Subcutaneous abdominal adipose tissue (tissue), 5 donors: ENCODE data around the gene NLRC5.

Experiments
- H3K27ac ChIP-seq: one replicate; pipeline ENCODE4 v1.7.0; 2013; ENCODE audit warnings: low read depth, mild to moderate bottlenecking, inconsistent platforms, low read length, moderate library complexity
- H3K27me3 ChIP-seq, 5 donors: one replicate each; pipeline ENCODE4 v1.7.0; 2013; ENCODE audit warnings: low read length in 5 of 5, inconsistent platforms in 1 of 5; ENCODE audit not compliant: control insufficient read depth in 5 of 5, insufficient read depth in 4 of 5
- H3K36me3 ChIP-seq, 5 donors: one replicate each; pipeline ENCODE4 v1.7.0; 2013; ENCODE audit warnings: low read length in 5 of 5; ENCODE audit not compliant: control insufficient read depth in 5 of 5, insufficient read depth in 5 of 5
- H3K4me1 ChIP-seq, 5 donors: one replicate each; pipeline ENCODE4 v1.7.0; 2013; ENCODE audit warnings: low read length in 5 of 5, mild to moderate bottlenecking in 3 of 5, moderate library complexity in 1 of 5; ENCODE audit not compliant: control insufficient read depth in 5 of 5, insufficient read depth in 5 of 5
- H3K4me3 ChIP-seq, 5 donors: one replicate each; pipeline ENCODE4 v1.7.0; 2013; ENCODE audit warnings: low read length in 5 of 5, low read depth in 1 of 5
- H3K9ac ChIP-seq, 5 donors: one replicate each; pipeline ENCODE4 v1.7.0; 2013; ENCODE audit warnings: low read length in 5 of 5, mild to moderate bottlenecking in 4 of 5, moderate library complexity in 3 of 5
- H3K9me3 ChIP-seq, 5 donors: one replicate each; pipeline ENCODE4 v1.7.0; 2013; ENCODE audit warnings: low read length in 5 of 5; ENCODE audit not compliant: control insufficient read depth in 5 of 5
- donor health status: healthy.
- donor health status: healthy.
- donor health status: healthy.
- donor health status: healthy.
- donor health status: healthy.

Gene NLRC5

DNA sequence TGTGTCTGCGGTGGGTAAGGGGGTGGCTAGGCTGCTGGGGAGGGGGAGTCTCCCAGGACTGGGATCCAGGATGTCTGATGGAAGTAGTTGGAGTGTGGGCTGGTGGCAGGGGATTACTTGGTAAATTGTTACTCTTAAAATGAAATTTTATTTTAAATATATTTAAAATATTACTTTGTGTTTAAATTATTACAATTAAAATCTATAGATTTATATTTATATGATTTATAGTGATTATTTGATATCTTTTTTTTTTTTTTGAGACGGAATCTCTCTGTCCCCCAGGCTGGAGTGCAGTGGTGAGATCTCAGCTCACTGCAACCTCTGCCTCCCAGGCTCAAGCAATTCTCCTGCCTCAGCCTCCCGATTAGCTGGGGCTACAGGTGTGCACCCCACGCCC lies 121.6 kb downstream of the NLRC5 start:
- no peak overlapping the region for H3K9ac ChIP-seq
- no peak overlapping the region for H3K27ac ChIP-seq
- peaks cover 0 to 27% (median 9%) of the 10 kb centered on the region in 5 donors for H3K4me1 ChIP-seq
- no peaks in the 10 kb centered on the region for H3K9me3 ChIP-seq
- H3K36me3 ChIP-seq: peaks cover 0 to 30% (median 27%) of the 10 kb centered on the region in 5 donors
- no peaks in the 10 kb centered on the region for H3K27me3 ChIP-seq
- H3K4me3 ChIP-seq: no peak overlapping the region

DNA sequence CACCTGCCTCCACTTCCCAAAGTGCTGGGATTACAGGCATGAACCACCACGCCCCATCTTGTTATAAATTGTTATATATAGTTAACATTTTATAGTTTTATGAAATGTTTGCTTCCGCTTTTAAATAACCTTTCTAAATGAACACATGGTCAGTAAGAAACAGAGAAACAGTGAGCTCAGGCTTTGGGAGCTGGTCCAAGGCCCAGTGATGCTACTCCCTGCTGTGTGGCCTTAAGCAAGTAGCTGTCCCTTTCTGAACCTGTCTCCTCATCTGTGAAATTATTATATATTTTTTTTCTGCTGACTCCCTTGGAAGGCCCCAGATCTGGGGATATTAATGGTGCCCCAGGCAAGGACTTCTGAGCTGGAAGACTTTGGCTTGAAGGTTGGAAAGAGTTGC lies 122.1 kb downstream of the NLRC5 start:
- peaks cover 0 to 29% (median 10%) of the 10 kb centered on the region in 5 donors for H3K4me1 ChIP-seq
- no peaks in the 10 kb centered on the region for H3K27me3 ChIP-seq
- H3K4me3 ChIP-seq: no peak overlapping the region
- peaks cover 0 to 35% (median 32%) of the 10 kb centered on the region in 5 donors for H3K36me3 ChIP-seq
- no peak overlapping the region for H3K9ac ChIP-seq
- H3K27ac ChIP-seq: no peak overlapping the region
- no peaks in the 10 kb centered on the region for H3K9me3 ChIP-seq

DNA sequence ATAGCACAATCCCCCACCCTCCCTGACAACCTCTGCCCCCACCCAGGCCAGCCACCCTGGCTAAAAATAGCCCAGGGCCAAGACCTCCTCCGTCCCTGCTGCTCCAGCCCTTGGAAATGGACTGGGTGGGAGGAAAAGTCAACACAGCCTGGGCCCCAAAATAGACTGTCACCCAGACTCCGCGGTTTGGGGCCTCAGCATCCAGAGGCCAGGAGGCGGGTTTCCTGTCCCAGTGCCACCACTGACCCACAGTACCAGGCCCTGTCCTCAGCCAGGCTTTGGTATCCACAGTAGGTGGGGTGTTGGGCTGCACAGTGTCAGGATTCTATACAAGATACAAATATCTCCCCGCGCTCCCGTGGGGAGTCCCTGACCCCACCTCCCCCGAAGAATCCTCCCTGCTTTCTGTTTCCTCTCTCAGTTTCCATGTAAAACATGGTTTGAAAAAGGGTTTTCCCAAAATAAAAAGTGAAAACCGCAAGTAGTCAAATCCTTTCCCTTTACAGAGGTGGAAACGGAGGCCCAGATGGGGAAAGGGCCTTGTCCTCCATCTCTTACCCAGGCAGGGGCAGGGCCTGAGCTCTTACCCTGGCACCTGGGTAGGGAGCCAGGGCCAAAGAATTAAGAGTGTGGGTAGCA lies 123.2 kb downstream of the NLRC5 start:
- no peak overlapping the region for H3K9ac ChIP-seq

DNA sequence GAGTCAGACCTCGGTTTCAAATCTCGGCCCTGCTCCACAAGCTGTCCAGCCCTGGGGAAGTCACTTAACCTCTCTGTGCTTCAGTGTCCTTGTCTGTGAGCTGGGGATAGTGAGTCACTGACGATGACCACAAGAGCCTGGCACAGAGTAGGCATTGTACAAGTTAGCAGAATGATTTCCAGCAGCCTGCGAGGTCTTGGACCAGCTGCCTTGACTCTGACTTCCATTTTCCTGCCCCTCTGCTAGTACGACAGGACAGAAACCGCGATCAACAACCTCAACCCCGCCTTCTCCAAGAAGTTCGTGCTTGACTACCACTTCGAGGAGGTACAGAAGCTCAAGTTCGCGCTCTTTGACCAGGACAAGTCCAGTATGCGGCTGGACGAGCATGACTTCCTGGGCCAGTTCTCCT lies 123.7 kb downstream of the NLRC5 start:
- Histone ChIP-seq H3K27ac (no peak overlapping the region), H3K36me3 (peaks cover 0 to 50% (median 48%) of the 10 kb centered on the region in 5 donors), H3K27me3 (no peaks in the 10 kb centered on the region), H3K9ac (no peak overlapping the region), H3K4me3 (no peak overlapping the region), H3K4me1 (peaks cover 0 to 20% (median 5%) of the 10 kb centered on the region in 5 donors), H3K9me3 (no peaks in the 10 kb centered on the region)

More for the DNA sequence above, 123.2 kb downstream of the NLRC5 start:
- H3K36me3 ChIP-seq: peaks cover 0 to 46% (median 43%) of the 10 kb centered on the region in 5 donors
- H3K4me3 ChIP-seq: no peak overlapping the region
- H3K4me1 ChIP-seq: peaks cover 0 to 20% (median 5%) of the 10 kb centered on the region in 5 donors
- H3K27me3 ChIP-seq: no peaks in the 10 kb centered on the region
- H3K27ac ChIP-seq: no peak overlapping the region
- no peaks in the 10 kb centered on the region for H3K9me3 ChIP-seq

DNA sequence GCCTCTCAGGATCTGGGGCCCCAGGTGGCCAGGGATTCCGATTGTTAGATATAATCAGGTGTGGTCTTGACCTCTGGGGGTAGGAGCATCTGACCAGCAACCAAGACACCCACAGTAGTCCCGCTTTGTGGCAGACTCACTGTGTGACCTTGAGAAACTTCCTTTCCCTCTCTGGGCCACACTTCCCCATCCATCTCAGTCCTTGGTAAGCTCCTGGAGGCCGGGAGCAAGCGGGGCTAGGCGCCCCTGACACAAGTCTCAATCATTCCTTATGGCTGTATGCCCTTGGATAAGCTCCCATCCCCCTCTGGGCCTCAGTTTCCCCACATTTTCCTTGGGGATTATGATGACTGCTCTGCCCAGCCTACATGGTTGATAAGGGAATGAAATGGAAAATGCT lies 124.3 kb downstream of the NLRC5 start:
- H3K4me3 ChIP-seq: no peak overlapping the region
- H3K36me3 ChIP-seq: peaks cover 0 to 55% (median 52%) of the 10 kb centered on the region in 5 donors
- no peak overlapping the region for H3K27ac ChIP-seq
- H3K27me3 ChIP-seq: no peaks in the 10 kb centered on the region
- H3K9me3 ChIP-seq: no peaks in the 10 kb centered on the region
- H3K4me1 ChIP-seq: peaks cover 0 to 20% (median 5%) of the 10 kb centered on the region in 5 donors
- H3K9ac ChIP-seq: no peak overlapping the region

DNA sequence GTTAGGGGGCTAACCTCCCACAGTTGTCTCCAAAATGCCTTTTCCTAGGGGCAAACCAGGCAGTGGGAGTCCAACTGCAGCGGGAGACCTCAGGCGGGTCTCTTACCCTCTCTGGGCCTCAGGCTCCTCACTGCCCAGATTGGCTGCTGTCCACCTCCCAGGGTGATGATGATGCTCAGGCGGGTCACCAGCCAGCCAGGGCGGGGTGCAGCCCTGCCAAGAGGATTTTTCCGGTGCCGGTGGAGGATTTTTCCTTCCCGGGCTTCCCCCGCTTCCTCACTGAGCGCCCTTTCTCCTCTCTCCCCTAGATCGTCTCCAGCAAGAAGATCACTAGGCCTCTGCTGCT lies 125.8 kb downstream of the NLRC5 start:
- H3K4me3 ChIP-seq: no peak overlapping the region
- no peak overlapping the region for H3K27ac ChIP-seq
- H3K4me1 ChIP-seq: peaks cover 0 to 18% (median 5%) of the 10 kb centered on the region in 5 donors
- no peaks in the 10 kb centered on the region for H3K9me3 ChIP-seq
- H3K27me3 ChIP-seq: no peaks in the 10 kb centered on the region
- H3K9ac ChIP-seq: no peak overlapping the region
- peaks cover 0 to 69% (median 64%) of the 10 kb centered on the region in 5 donors for H3K36me3 ChIP-seq

DNA sequence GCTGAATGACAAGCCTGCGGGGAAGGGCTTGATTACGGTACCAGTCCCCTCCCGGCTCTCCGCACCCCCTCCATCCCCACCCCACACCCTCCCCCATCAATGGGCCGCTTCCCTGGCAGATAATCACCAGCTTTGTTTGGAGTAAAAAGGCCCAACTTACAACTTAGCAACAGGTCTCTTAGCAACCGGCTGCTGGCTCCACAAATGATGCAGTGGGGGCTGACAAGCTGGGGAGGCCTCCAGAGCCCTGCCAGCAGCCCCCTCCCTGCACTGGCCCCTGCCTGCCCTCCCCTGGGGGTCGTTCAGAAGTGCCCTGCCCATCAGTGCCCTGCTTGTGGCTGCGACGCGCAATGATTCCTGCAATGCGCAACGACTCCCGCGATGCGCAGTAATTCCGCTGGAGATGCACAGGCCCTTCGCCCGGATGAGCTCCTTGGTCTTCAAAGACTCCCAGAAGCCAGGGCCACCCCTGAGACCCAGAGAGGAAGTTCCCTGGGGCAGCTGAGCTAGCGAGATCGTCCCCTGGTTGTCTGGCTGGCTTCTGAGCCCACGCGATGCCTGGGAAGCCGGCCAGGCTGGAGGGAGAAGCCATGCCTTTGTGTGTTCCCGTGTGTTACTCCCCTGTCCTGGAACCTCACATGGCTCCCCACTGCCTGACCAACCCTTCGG lies 126.3 kb downstream of the NLRC5 start:
- Histone ChIP-seq H3K9me3 (no peaks in the 10 kb centered on the region), H3K9ac (no peak overlapping the region), H3K4me1 (peaks cover 0 to 18% (median 5%) of the 10 kb centered on the region in 5 donors), H3K36me3 (peaks cover 0 to 69% (median 67%) of the 10 kb centered on the region in 5 donors), H3K27me3 (no peaks in the 10 kb centered on the region), H3K4me3 (no peak overlapping the region), H3K27ac (no peak overlapping the region)

DNA sequence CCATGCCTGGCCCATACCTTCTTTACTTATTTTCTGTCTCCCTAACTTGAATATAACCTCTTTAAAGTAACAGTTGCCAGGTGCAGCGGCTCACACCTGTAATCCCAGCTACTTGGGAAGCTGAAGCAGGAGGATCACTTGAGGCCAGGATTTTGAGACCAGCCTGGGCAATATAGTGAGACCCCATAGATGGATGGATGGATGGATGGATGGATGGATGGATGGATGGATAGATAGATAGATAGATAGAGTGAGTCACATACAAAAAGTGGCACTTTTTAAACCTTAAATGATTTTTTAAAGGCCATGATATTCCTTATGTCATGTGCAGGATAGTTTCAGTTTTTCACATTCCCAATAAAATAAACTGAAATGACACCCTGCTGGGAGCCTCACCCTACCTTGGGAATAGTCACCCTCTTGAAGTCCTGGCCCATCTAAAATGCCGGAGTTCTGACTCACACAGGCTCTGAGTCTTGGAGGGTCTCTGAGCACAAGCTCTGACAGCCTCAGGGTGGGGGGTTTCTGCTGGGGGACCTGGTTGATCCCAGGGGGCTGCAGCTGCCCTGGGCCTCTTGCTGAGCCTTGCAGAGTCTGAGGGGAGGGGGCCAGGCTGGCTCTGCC lies 129.2 kb downstream of the NLRC5 start:
- H3K36me3 ChIP-seq: peaks cover 0 to 88% (median 84%) of the 10 kb centered on the region in 5 donors
- H3K4me3 ChIP-seq: no peak overlapping the region
- H3K27ac ChIP-seq: no peak overlapping the region
- H3K9ac ChIP-seq: no peak overlapping the region
- no peaks in the 10 kb centered on the region for H3K9me3 ChIP-seq
- peaks cover 0 to 16% (median 5%) of the 10 kb centered on the region in 5 donors for H3K4me1 ChIP-seq
- no peaks in the 10 kb centered on the region for H3K27me3 ChIP-seq

DNA sequence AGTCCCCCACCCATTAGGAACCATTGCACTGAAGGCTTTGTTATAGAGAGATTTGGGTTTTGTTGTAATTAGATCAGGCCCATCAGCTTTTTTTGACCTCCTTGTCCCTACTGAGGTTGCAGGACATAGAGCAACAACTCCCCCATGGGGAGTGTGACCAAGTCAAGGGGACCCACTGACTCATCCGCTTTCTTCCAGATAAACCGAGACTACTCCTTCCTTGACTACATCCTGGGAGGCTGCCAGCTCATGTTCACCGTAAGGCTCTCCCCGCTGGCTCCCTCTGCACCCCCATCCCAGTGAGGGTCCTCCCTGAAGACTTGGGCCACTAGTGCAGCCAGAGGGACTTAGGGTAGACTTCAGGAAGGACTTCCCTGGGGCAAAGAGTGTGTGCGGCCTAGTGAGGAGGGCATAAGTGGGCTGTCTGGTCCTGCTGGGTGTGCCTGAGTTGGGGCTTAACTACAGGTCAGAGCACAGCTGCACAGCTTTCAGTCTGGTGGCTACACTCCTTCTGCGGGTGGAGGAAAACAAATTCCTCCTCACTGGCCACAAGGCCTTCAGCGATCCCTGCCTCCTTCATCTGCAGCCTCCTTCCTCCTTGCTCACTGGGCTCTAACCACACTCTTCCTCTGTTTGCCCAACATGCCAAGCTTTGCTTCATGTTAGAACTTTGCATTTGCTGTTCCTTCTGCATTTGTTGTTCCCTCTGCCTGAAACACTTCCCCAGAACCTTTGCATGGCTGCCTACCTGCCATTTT lies 134.0 kb downstream of the NLRC5 start:
- H3K27me3 ChIP-seq: no peaks in the 10 kb centered on the region
- no peak overlapping the region for H3K9ac ChIP-seq
- H3K9me3 ChIP-seq: no peaks in the 10 kb centered on the region
- no peak overlapping the region for H3K4me3 ChIP-seq
- H3K27ac ChIP-seq: no peak overlapping the region
- H3K36me3 ChIP-seq: peaks cover 0 to 91% (median 80%) of the 10 kb centered on the region in 5 donors
- H3K4me1 ChIP-seq: no peaks in the 10 kb centered on the region
